Brain microvascular endothelial cell (primary cell): ENCODE measurements around the gene ATL1.
"Not testable (repeated sequence)": the region's sequence is repeated elsewhere in the genome, so short reads cannot be mapped to it uniquely, and the experiment has no call there.

Experiments used
- DNase-seq: peaks from one replicate; pipeline ENCODE4 v3.0.0-alpha.2; 2020
- H3K27ac ChIP-seq: fragments of 250-450 bp; sonication (Bioruptor Pico); 2 replicates; pipeline ENCODE4 v1.5.1; 2020; ENCODE audit warnings: mild to moderate bottlenecking, moderate library complexity
- H3K27me3 ChIP-seq: fragments of 250-450 bp; sonication (Bioruptor Pico); replicated peaks from 2 replicates; pipeline ENCODE4 v1.5.1; 2020; ENCODE audit warnings: mild to moderate bottlenecking
- H3K36me3 ChIP-seq: fragments of 250-450 bp; sonication (Bioruptor Pico); replicated peaks from 2 replicates; pipeline ENCODE4 v1.5.1; 2020; ENCODE audit warnings: mild to moderate bottlenecking
- H3K4me3 ChIP-seq: 2 replicates; pipeline ENCODE4 v1.5.1; 2011; ENCODE audit warnings: low read depth, mild to moderate bottlenecking, control low read depth, low read length, moderate library complexity
- in situ Hi-C: cut with HindIII; loops from 2 replicates; pipeline ENCODE4 v1.10.0; 2017; ENCODE audit warnings: low sequenced_read_pairs, low pct_ligation_motif_present
- TF ChIP-seq, protein P1 (sequence below): IDR thresholded peaks from 2 replicates; pipeline ENCODE4 v1.5.1; 2011; ENCODE audit warnings: low read depth, mild to moderate bottlenecking, moderate library complexity, low read length, control low read depth, inconsistent platforms; ENCODE audit errors: missing control alignments

ATL1 gene

DNA sequence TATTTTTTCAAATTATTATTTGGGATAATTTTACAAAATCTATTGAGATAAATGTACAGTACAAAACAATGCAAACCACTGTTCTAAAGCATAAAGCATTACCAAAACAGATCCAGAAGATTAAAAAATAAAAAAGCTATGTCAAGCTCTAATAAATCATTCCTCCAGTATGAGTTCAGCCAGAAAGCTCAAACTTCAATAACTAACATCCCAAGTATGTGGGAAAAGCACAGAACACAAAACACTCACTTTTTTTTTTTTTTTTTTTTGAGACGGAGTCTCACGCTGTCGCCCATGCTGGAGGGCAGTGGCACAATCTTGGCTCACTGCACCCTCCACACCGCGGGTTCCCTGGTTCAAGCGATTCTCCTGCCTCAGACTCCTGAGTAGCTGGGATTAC, 96.8 kb downstream of the ATL1 start:
- no peak for DNase-seq
- no peak overlapping the region for H3K4me3 ChIP-seq
- peak overlapping the region; percentile 73 for H3K27ac ChIP-seq
- H3K27me3 ChIP-seq: no peaks in the 10 kb centered on the region
- H3K36me3 ChIP-seq: no peaks in the 10 kb centered on the region
- TF ChIP-seq, protein P1, sequence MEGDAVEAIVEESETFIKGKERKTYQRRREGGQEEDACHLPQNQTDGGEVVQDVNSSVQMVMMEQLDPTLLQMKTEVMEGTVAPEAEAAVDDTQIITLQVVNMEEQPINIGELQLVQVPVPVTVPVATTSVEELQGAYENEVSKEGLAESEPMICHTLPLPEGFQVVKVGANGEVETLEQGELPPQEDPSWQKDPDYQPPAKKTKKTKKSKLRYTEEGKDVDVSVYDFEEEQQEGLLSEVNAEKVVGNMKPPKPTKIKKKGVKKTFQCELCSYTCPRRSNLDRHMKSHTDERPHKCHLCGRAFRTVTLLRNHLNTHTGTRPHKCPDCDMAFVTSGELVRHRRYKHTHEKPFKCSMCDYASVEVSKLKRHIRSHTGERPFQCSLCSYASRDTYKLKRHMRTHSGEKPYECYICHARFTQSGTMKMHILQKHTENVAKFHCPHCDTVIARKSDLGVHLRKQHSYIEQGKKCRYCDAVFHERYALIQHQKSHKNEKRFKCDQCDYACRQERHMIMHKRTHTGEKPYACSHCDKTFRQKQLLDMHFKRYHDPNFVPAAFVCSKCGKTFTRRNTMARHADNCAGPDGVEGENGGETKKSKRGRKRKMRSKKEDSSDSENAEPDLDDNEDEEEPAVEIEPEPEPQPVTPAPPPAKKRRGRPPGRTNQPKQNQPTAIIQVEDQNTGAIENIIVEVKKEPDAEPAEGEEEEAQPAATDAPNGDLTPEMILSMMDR: no peak
- in situ Hi-C loops: no loop called here

DNA sequence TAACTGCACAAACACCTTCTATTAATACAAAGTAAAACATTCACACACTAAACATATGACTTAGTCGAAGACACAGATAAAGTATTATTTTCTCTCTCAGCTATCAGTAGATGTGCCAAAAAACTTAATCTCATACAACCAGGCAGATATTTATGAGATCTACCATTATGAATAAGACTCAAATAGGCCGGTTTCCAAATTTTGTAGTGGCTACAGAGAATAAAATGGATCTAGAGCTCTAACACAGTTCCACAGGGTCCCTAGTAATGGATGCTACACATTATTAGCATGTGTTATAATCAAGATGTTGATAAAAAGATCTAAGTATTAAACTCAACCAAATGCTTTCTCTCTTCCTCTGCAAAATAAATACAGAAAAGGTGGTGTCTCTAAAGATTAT, 97.8 kb downstream of the ATL1 start:
- DNase-seq: no peak
- TF ChIP-seq, protein P1: no peak
- Histone ChIP-seq H3K27ac (peak overlapping the region; percentile 73), H3K36me3 (no peaks in the 10 kb centered on the region), H3K27me3 (no peaks in the 10 kb centered on the region), H3K4me3 (no peak overlapping the region)
- in situ Hi-C loops: no loop called here

DNA sequence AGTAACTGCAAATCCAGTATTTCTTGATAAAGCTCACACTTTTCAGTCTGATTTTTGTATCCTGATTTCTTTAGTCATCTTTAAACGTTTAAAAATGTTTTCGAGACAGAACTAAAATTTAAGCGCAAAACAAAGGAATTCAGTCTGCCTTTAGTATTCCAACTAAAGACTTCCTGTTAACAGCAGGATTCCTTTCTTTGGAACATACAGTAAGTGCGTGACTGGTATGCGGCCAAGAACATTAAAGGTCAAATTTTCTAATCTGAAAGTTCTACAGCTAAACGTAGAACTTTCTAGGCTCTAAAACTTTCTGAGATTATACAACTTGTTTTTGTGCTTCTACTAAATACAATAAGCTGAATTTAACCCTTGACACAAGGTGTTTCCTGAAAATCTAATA, 98.3 kb downstream of the ATL1 start:
- Histone ChIP-seq H3K27me3 (no peaks in the 10 kb centered on the region), H3K36me3 (no peaks in the 10 kb centered on the region), H3K4me3 (no peak overlapping the region), H3K27ac (peak overlapping the region; percentile 73)
- in situ Hi-C loops: no loop called here
- TF ChIP-seq, protein P1: no peak
- peak; percentile 66 for DNase-seq

DNA sequence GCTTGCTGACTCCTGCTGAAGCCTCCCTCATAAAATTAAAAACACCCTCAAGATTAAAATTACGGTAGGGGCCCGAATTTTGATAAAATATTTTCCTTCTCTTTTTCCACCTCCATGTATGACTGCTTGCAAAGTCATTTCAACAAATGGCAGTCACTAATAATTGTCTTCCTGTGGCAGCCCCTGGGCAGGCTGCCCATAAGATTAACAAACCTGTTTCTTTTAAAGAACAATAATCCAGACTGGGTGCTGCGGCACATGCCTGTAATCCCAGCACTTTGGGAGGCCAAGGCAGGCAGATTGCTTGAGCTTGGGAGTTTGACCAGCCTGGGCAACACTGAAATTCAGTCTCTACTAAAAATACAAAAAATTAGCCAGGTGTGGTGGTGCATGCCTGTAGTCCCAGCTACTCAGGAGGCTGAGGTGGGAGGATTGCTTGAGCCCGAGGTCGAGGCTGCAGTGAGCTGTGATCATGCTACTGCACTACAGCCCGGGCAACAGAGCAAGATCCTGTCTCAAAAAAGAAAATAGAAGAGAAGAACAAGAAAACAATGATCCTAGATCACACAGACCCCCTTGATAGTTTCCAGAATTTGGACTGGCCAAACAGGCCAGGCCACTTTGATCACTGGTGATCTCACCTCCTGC, 99.5 kb downstream of the ATL1 start:
- no peaks in the 10 kb centered on the region for H3K27me3 ChIP-seq
- no peak overlapping the region for H3K4me3 ChIP-seq
- H3K27ac ChIP-seq: no peak overlapping the region
- in situ Hi-C loops: no loop called here
- TF ChIP-seq, protein P1: no peak
- no peaks in the 10 kb centered on the region for H3K36me3 ChIP-seq
- no peak for DNase-seq

DNA sequence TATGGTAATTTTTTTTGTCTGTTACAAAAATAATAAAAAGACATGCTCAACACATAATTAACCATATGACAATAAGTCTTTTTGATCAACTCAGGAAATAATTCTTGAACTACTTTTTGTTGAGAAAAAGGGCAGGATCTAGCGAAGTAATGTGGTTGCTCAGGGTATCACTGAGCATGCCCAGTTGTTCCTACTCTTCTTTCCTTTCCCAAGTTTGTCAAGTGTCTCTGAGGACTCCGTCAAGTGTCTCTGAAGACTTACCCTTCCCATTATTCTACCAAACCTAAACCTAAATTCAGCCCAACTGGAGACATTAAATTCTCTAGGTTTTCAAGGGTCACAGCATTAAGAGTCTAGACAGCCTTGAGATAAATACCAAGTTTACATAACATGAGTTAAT, 104.6 kb downstream of the ATL1 start:
- in situ Hi-C loops, H3K27me3 ChIP-seq, H3K27ac ChIP-seq, H3K36me3 ChIP-seq, DNase-seq, H3K4me3 ChIP-seq: not testable (repeated sequence)

DNA sequence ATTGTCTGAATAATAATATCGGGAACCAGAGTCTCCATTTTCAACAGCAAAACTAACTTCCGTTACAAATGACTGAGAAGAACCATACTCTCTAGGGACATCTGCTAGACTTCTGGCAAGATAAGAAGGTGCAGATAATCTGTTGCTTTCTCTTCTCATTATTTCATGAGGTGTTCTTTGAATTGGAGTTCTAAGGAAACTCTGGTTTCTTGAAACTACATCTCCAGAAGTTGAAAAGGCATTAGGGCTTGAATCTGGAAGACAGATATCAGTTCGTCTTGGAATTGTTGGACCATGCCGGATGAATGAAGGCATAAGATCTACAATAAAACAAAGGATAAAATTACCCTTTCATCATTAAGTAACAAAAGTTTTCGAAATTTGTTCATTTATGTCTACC, 105.4 kb downstream of the ATL1 start:
- H3K4me3 ChIP-seq, in situ Hi-C loops, H3K36me3 ChIP-seq, H3K27ac ChIP-seq, H3K27me3 ChIP-seq, DNase-seq: not testable (repeated sequence)
